ENCODE results near the gene ANKRD13D.

Gene ANKRD13D

DNA sequence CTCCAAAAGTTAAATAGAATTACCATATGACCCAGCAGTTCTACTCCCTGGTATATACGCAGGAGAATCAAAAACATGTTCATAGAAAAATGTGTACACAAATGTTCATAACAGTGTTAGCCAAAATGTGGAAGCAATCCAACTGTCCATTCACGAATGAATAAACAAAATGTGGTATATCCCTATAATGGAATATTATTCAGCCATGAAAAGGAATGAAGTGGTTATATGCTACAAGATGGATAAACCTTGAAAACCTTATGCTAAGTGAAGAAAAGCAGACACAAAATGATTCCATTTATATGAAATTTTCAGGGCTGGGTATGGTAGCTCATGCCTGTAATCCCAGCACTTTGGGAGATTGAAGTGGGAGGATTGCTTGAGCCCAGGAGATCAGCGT, 48.2 kb downstream of the ANKRD13D start:
- no peak overlapping the region for H3K4me3 ChIP-seq (ENCODE audit: low read depth in 1 of 2, low read length in 1 of 2)
- no peaks in the 10 kb centered on the region for H3K36me3 ChIP-seq
- no peak for TF ChIP-seq CTCF (IDR thresholded peaks at IDR 0.05)

GRCh38 chr11:67344264-67344663, 55.2 kb downstream of the ANKRD13D start:
- Histone ChIP-seq H3K27me3 (no peaks in the 10 kb centered on the region), H3K4me3 (ENCODE audit: low read depth in 1 of 2, low read length in 1 of 2) (no peak overlapping the region), H3K27ac (no peak overlapping the region), H3K36me3 (no peaks in the 10 kb centered on the region), H3K4me1 (ENCODE audit: control insufficient read depth in 1 of 2, insufficient read depth in 1 of 2, low read depth in 1 of 2, low read length in 1 of 2) (no peaks in the 10 kb centered on the region), H3K9me3 (no peaks in the 10 kb centered on the region)
- TF ChIP-seq CTCF (IDR thresholded peaks at IDR 0.05) = no peak

More for the DNA sequence above, 48.2 kb downstream of the ANKRD13D start:
- H3K4me1 ChIP-seq (ENCODE audit: control insufficient read depth in 1 of 2, insufficient read depth in 1 of 2, low read depth in 1 of 2, low read length in 1 of 2) = no peaks in the 10 kb centered on the region
- no peaks in the 10 kb centered on the region for H3K27me3 ChIP-seq
- no peaks in the 10 kb centered on the region for H3K9me3 ChIP-seq
- no peak overlapping the region for H3K27ac ChIP-seq

DNA sequence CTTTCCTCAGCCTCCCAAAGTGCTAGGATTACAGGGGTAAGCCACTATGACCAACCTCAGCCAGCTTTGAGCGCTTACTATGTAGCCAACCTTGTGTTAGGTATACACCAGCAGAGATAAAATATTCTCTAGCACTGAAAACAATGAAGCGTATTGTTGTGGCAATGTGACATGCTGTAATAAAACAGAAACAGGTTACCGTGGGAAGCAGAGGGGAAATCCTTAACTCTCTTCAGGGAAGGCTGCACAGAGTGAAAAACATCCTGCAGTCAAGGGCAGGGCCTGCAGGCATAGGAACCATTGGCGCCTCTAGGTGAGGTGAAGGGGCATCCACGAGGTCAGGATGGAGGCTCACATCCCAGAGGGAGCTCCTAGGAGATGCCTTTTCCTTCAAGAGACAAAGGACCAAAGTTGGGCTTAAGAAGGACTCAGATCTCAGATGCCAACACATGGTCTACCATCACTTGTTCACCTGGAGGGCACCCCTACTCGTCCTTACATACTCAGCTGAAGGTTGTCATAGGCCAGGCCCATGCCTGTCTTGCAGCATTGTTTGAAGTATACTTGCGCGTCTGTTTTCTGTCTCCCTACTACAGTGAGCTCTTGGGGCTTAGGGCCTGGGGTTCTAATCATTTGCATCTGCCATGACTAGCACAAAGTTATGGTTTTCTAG, 56.3 kb downstream of the ANKRD13D start:
- TF ChIP-seq CTCF (IDR thresholded peaks at IDR 0.05) = no peak
- H3K27me3 ChIP-seq = no peaks in the 10 kb centered on the region
- no peaks in the 10 kb centered on the region for H3K9me3 ChIP-seq
- no peaks in the 10 kb centered on the region for H3K36me3 ChIP-seq
- H3K4me1 ChIP-seq (ENCODE audit: control insufficient read depth in 1 of 2, insufficient read depth in 1 of 2, low read depth in 1 of 2, low read length in 1 of 2) = no peaks in the 10 kb centered on the region
- H3K4me3 ChIP-seq (ENCODE audit: low read depth in 1 of 2, low read length in 1 of 2) = no peak overlapping the region
- H3K27ac ChIP-seq = no peak overlapping the region

GRCh38 chr11:67345920-67346819, 57.1 kb downstream of the ANKRD13D start:
- H3K27me3 ChIP-seq = no peaks in the 10 kb centered on the region
- no peak for TF ChIP-seq CTCF (IDR thresholded peaks at IDR 0.05)
- peaks cover 3 to 5% of the 10 kb centered on the region in 2 experiments for H3K4me1 ChIP-seq (ENCODE audit: control insufficient read depth in 1 of 2, insufficient read depth in 1 of 2, low read depth in 1 of 2, low read length in 1 of 2)
- H3K27ac ChIP-seq = no peak overlapping the region
- H3K36me3 ChIP-seq = peaks cover 4% of the 10 kb centered on the region
- H3K4me3 ChIP-seq (ENCODE audit: low read depth in 1 of 2, low read length in 1 of 2) = no peak overlapping the region
- H3K9me3 ChIP-seq = no peaks in the 10 kb centered on the region

DNA sequence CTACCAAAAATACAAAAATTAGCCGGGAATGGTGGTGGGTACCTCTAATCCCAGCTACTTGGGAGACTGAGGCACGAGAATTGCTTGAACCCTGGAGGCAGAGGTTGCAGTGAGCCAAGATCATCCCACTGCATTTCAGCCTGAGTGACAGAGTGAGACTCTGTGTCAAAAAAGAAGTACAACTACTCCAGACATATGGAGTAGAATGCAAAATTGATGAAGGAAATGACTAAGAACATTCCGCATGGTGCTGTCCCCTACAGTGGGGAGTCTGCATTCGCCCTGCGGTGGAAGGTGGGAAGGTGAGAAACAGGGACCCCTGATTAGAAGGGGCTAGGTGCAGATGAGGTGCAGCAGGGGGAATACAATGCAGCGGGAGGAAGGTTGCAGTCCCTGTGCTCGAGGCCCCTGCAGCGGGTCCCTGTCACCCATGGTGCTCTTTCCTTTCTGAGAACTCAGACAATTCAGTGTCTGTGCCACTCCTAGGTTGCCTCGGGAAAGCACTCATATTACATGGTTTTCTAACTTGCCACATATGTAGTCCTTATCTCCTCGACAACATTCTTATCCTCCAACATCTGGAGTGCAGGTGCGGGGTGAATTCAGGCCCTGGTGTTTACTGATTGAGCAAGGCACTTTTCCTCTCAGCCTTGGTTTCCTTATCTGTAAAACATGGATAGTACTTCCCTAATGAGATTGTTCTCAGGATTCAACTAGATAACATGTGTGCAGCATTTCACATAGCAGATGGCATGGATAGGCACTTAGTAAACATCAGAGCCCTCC, 59.1 kb downstream of the ANKRD13D start:
- H3K36me3 ChIP-seq = peaks cover 11% of the 10 kb centered on the region
- no peak overlapping the region for H3K4me3 ChIP-seq (ENCODE audit: low read depth in 1 of 2, low read length in 1 of 2)
- no peaks in the 10 kb centered on the region for H3K9me3 ChIP-seq
- peaks cover 20 to 23% of the 10 kb centered on the region in 2 experiments for H3K4me1 ChIP-seq (ENCODE audit: control insufficient read depth in 1 of 2, insufficient read depth in 1 of 2, low read depth in 1 of 2, low read length in 1 of 2)
- no peak for TF ChIP-seq CTCF (IDR thresholded peaks at IDR 0.05)
- no peaks in the 10 kb centered on the region for H3K27me3 ChIP-seq
- H3K27ac ChIP-seq = no peak overlapping the region
